GM19328 (cell line): ENCODE data around the gene PIGK.

Source experiments
- ATAC-seq: cut with Tn5 transposase; IDR thresholded peaks from one replicate; pipeline ENCODE4 v1.9.1; 2021; ENCODE audit warnings: mild to moderate bottlenecking, moderate library complexity; ENCODE audit not compliant: unreplicated experiment

Gene PIGK

DNA sequence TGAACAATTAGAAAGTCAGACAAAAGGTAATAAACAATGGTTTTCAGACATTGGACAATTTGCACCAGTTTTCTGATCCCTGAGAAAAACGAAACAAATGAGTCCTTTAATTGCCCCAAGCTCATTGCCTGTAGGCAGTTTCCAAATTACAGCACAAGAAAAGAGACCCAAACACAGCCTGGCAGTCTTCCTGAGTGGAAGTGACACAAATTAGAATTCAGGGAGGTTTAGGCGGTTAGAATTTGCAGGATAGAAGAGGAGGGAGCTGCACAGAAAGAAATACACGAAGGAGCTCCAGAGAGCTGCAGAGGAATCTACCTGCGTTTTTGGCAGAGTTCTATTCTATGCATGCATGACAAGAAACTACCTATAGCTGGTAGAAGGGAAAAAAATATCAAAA lies 115.7 kb downstream of the PIGK start:
- no peak for ATAC-seq

DNA sequence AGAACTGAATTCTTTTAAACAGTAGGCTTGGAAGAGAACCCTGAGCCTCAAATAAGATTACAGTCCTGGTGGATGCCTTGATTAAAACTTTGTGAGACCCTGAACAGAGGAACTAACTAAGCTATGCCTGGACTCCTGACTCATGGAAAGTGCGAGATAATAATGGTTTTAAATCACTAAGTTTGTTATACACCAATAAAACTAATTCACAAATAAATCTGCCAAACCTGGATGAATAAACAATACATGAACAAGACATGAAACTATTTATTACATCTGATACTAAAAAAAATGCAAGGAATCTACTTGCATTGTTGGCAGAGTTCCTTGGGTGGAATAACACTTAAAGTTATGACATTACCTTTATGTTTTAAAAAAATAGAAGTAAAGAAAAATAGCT lies 118.4 kb downstream of the PIGK start:
- ATAC-seq = no peak

DNA sequence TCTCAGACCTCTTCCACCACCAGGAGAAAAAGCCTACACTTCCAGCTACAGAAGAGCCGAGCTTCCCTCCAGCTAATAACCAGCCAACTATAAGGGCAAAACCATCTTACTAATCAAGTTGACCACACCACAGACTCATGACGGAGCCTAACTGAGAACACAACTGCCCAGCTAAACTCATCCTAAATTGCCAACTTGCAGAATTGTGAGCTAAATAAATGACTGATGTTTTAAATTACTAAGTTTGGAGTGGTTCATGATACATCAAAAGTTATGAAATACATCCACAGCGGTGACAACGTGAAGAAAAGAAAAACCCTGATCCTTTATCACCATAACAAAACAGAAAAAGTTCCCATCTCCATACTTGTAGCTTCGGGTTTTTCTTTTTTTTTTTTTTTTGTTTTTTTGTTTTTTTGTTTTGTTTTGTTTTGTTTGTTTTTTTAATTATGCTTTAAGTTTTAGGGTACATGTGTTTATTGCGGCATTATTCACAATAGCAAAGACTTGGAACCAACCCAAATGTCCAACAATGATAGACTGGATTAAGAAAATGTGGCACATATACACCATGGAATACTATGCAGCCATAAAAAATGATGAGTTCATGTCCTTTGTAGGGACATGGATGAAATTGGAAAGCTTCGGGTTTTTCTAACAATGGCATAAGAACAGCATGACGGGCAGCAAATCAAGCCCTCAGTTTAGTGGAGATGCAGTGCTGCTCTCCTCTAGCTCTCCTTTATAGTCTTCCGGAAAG lies 122.6 kb downstream of the PIGK start:
- ATAC-seq = no peak

DNA sequence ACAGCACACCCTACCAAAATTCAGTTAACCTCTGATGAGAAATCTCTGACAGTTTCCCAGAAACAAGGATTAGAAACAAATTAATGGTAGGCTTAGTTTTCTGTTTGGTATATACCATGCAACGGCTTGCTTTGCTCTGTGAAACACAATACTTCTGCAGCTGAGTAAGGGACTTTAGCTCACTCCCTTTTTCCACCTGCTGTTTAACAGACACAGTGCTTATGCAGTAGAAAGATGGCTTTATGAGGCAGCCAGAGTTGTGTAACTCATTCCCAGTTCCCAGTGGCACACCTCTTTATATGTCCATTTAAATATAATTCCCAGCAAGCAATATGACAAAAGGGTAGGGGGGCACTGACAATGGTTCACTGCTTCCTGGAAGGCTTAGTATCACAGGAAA lies 124.0 kb downstream of the PIGK start:
- no peak for ATAC-seq

DNA sequence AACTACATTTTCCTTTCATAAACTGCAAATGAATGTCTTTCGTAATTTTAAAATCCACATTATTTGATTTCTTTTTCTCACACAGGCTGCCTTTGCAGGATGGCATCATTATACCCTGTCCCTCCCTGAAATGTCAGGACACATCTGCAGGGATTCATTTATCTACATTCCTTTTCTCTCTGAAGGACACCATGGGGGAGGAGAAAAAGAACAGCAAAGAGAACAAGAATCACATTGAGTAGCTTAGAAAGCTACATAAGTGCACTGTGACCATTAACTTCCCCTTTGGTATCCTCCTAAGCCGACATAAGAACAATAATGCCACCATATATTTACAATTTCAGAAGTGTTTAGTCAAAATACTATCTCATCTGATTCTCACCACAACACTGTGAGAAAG lies 129.5 kb downstream of the PIGK start:
- ATAC-seq = no peak

DNA sequence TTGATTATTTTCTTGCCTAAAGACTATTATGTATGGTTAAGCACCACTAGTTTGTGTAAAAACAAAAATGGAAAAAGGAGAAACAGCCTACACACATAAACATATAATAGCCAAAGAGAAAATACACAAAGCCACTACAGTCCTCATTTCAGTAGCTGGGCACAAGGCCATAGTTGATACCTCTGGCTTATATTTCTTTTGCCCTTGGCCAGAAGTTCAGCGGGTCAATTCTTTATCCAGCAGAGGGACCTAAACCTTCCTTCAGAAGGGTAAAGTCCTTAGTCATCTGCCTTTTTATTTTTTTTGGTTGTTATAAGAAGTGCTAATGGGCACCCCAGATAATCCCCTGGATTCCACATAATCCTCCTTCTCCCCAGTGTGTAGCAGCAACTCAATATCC lies 134.1 kb downstream of the PIGK start:
- ATAC-seq = no peak

DNA sequence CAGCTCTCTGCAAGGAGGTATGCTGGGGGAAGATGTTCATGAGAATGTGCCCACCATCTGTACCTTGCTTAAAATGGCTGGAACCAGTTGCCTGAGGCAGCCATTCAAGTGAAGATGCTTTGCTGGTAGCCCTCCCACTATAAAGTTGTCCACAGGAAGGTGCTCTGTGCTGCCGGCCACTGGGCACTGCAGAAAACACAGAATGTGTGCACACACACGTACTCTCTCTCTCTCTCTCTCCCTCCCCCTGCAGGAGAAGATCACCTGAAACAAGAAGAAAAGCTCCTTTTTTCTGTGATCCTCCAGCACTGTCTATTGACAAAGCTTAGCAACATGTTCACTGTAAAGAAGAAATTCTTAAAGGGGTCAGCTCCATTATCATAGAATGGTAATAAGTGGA lies 134.8 kb downstream of the PIGK start:
- no peak for ATAC-seq

DNA sequence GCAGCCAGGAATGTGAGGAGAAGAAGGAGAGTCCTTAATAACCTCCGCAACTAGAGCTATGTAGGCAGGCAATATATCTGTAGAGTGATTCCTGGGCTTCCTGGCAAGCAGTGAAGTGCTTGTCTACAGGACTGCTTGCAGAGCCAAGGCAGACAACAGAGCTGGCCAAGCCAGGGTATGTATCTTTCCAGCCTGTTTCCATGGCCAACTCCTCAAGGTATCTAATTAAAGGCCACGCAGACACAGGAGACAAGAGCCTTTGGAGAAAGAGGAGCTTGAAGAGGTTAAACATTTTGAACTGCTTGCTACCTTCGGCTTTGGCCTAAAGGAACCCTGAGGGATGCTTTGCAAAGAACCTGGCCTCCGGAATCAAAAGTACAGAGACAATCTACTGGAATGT lies 137.4 kb downstream of the PIGK start:
- no peak for ATAC-seq

DNA sequence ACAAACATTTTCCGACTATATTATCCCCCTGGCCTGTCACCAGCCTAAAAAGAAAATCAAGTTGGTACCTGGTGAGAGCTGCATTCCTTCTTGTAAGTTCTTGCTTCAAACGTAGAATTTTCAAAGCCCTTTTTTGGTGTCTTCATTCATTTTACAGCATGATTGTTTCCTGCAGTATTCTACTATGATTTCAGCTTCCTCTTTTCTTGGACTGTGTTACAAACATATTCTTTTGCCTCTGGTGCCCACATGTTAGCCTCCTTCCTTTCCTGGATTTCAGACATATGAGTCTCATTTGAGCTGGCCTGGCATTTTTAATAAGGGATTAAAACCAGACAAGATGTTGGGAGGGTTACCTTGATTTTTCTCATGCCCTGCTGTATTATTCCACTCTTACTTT lies 142.5 kb downstream of the PIGK start:
- ATAC-seq = no peak

DNA sequence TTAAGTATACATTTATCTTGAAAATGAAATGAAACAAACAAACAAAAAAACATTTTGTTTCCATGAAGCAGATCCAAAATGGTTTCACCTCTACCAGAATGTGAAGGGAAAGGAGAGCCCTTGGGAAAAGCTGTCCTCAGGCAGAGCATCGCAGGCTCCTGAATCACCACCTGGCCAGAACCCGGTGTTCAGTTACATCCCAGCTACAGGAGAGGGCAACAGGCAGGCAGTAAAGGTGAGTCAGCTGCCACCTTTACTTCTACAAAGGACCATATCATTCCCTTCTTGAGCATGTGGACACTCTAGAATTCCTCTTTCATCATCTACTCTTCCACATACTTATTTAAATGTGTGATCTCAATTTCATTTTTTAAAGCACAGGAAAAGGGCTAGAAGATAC lies 151.2 kb downstream of the PIGK start:
- no peak for ATAC-seq

DNA sequence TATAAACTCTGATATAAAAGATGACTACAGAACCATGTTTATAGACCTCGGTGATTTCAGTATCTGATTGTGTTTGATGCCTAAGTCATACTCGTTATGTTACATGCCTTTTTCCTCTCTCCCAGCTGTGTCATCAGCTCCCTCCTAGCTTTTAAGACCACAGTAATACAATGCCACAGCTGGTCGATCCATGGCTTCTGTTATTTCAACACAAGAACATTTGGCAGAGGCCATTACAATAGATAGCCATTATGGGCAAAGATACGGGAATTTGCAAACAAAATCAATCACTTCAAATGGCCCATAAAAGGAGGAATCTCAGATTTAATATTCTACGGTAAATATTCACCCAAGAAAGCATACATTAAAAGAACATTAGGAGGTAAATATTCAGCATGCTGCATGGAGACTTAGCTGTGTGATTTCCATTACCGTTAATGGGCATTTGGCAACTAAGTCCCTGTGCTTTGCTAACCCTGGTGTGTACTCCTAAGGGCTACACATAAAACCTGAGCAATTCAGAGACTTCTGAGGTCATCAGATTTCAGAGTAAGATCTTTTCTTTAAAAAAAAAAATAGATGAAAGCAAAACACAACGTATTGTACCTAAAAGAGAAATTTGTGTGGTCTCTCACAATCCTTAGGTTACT lies 153.4 kb downstream of the PIGK start:
- no peak for ATAC-seq

DNA sequence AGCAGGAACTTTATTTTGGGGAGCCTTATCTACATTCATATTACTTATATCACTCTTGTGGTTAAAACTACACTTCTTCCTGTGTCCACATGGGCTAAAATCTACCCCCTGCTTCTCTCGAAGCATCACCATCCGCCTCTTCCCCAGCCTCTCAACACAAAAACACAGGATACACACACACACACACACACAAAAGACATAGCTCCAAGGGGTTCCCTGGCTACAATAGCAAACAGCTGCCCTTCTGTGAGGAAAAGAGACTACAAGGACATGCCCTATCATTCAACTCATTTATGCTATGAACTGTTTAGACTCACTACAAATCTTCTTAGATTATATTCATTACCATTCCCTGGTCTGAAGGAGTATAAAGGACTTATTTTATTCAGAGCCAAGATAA lies 155.0 kb downstream of the PIGK start:
- no peak for ATAC-seq

DNA sequence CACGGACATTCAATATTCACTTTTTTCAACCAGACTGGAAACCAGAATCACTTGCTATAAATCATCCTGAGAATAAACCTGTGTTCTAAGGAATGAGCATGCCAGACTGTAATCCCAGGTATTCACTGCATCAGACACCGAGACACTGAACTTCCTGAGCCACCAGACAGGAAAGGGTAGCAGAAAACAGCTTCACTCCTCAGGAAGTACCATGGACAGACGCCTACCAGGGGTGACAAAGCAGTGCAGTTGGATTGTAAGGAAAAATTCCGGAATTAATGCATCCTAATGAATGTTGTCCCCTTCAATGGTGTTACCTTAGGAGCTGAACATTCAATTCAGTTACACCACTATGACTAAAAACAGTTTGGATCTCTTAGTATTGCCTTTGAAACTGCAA lies 156.1 kb downstream of the PIGK start:
- no peak for ATAC-seq

DNA sequence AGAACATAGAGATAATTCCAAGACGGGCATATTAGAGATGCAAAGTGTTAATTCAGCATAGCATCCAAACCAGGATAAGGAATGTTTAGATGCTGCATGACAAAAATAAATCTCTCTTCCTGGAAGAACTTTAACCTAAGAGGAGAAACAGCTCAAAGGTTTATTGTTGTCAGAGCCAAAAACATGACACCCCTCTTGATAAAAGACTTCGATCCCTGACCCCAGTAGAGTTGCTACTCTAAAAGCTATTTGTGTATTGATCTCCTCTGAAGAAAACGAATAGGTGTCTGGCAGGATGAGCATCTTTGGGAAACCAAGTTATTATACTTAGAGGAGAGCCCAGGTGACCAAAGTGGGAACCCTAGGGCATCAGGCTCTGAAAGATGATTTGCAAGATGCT lies 158.1 kb downstream of the PIGK start:
- no peak for ATAC-seq

DNA sequence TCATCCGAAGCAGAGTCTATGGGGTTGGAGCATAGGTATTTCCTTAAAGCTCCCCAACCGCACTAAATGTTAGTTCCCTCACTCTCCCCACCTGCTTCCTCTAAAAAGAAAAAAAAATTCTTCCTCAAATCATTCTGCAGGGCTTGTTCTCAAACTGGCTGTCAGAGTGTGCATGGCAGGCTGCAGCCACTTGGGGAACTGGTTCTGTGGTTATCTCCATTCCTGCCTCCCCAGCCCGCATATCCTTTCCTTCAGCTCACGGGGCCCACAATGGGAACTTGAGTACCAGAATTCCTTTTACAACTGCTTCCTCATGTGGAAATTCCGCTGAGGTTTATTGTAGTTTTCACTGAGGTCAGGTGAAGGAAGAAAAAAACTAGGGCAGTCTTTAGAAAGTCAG lies 159.2 kb downstream of the PIGK start:
- ATAC-seq = no peak

DNA sequence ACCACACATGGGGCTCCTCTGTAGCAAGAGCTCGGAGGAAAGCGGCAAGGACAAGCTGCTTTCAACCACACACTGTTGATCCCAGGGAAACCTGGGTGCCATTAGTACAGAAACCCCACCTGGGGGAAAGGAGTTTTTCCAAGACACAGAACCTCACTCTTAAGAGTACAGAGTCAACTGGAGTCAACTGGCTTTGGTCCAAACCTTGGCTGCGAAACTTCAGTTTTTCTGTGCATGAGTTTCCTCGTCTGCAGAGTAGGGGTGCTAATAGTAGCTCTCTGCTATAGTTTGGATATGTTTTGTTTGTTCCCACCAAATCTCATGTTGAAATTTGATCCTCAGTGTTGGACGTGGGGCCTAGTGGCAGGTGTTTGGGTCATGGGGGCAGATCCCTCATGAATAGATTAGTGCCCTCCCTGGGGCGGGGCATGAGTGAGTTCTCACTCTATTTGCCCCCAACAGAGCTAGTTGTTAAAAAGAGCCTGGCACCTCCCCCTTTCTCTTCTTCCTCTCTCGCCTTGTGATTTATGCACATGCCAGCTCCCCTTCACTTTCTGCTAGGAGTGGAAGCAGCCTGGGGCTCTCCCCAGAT lies 161.1 kb downstream of the PIGK start:
- no peak for ATAC-seq

DNA sequence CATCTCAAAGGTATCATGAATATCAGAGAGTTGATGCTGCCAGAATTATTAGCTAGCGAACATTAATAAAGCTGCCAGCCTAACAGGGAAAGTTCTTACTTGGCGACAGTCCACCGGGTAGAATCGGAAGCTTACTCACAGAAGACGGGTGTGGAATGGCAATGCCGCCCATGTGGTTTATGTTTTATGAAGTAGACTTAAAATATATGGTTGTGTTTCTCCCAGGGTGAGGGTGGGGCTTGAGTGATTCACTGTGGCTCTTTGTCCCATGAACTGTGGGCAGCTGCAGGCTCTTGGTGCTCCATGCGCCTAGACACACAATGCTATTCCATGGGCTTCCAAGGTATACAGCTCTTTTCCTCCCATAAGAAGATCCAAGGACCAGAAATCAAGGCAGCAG lies 162.7 kb downstream of the PIGK start:
- ATAC-seq = no peak

DNA sequence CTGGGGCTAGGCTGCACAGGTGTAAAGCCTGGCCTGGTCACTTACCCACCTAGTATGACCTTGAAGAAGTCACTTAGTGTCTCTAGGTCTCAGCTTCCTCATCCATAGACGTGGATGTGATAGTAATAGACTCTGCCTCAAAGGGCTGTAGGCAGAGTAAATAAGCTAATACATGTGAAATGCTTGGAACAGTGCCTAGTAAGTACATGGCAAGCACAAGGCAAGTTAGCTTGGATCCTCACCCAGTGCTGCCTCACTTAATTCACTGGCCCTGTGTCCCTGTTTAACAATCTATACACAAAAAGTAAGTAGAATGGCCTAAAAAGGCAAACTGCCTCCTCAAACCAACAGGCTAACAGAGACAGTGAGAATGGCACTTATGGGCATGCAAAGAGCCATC lies 167.8 kb downstream of the PIGK start:
- ATAC-seq = no peak

DNA sequence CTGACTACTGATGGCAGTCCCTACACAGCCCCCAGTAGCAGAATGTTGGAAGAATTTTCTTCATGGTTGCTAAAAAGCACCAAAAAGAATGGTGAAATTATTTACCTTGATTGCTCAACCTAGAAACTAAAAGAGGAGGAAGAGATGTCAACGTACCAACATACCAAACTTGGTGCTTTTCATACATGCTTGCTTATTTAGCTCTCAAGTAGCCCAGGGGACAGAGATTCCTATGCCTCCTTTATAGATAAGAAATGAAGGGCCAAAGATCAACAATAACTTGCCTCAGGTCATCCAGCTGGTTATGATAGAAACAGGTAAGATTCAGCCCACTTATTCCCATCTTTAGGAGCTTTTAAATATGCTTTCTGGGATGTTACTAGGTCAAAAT lies 170.6 kb downstream of the PIGK start:
- no peak for ATAC-seq

DNA sequence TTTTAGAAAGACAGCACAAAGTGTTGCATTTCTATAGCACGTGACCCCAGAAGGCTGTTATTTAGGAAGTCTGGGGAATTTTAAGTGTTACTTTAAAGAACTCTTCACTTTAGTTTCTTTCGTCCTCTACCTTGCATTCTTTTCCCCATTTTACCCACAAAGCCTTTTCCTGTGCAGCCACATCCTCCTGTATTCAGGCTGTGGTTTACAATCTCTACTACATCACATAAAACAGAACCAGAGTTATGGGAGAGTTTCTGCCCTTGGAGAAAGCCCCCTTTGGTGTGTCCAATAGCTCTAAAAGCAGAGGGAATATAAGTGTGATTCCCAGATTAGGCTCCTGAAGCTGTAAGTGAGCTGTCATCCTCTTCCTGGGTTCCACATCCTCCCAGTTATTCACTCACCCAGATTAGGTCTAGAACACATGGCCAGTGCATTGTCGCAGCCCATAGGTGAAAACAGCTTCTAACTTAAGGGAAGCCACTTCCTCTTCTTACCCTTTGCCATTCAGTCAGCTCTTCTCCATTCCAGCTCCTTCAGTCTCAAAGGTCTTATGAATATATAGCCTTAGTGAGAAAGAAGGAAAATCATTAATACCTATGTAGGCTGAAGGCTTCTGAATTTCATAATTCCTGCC lies 171.1 kb downstream of the PIGK start:
- no peak for ATAC-seq

DNA sequence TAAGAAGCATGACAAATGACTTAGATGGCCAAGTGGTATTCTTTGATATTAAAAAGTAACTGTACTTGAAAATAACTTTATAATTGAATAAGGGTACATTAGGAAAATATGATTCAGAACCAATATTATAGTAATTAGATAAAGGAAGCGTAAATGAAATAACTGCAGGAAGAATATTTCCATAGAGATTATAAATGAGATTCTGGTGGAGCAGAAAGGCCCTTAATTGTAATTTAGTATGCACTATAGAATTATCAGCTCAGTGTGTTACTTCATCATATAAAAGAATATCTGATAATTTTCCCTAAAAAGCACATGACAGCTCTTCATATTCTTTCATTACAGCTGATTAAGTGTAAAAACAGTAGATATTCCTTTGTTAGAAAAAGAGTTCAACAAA lies 171.7 kb downstream of the PIGK start:
- ATAC-seq = no peak
